HG03575 (cell line): Measurements from ENCODE around the gene GJD4.

ENCODE experiments used
- ATAC-seq: cut with Tn5 transposase; IDR thresholded peaks from one replicate; pipeline ENCODE4 v1.9.1; 2021; ENCODE audit not compliant: unreplicated experiment, insufficient number of reproducible peaks, low FRiP score; ENCODE audit errors: extremely low read depth

The GJD4 gene

GRCh38 chr10:35612385-35613106, 7.4 kb downstream of the GJD4 start:
- no peak for ATAC-seq

GRCh38 chr10:35613107-35613440, 7.9 kb downstream of the GJD4 start:
- no peak for ATAC-seq

- ATAC-seq: no peak
Measured at GRCh38 chr10:35613597-35614226, 8.6 kb downstream of the GJD4 start.

- no peak for ATAC-seq
Measured at GRCh38 chr10:35614312-35614711, 9.2 kb downstream of the GJD4 start.

GRCh38 chr10:35626971-35627507, 21.9 kb downstream of the GJD4 start:
- ATAC-seq: no peak

GRCh38 chr10:35631404-35631803, 26.3 kb downstream of the GJD4 start:
- no peak for ATAC-seq

- ATAC-seq: no peak
Measured at GRCh38 chr10:35632027-35632426, 26.9 kb downstream of the GJD4 start.

GRCh38 chr10:35633006-35633980, 28.2 kb downstream of the GJD4 start:
- ATAC-seq: no peak

- peak; percentile 57 for ATAC-seq
Measured at GRCh38 chr10:35635576-35635975, 30.4 kb downstream of the GJD4 start.

- ATAC-seq: no peak
Measured at GRCh38 chr10:35636956-35637355, 31.8 kb downstream of the GJD4 start.

- ATAC-seq: no peak
Measured at GRCh38 chr10:35637462-35637861, 32.3 kb downstream of the GJD4 start.

GRCh38 chr10:35638101-35638500, 33.0 kb downstream of the GJD4 start:
- ATAC-seq: no peak

- ATAC-seq: no peak
Measured at GRCh38 chr10:35639021-35639727, 34.0 kb downstream of the GJD4 start.

GRCh38 chr10:35639728-35640401, 34.7 kb downstream of the GJD4 start:
- no peak for ATAC-seq

GRCh38 chr10:35640474-35640873, 35.3 kb downstream of the GJD4 start:
- ATAC-seq: no peak

GRCh38 chr10:35640951-35641675, 36.0 kb downstream of the GJD4 start:
- no peak for ATAC-seq

GRCh38 chr10:35641676-35642034, 36.5 kb downstream of the GJD4 start:
- no peak for ATAC-seq
